ENCODE data around the gene TENM3.

Gene TENM3

DNA sequence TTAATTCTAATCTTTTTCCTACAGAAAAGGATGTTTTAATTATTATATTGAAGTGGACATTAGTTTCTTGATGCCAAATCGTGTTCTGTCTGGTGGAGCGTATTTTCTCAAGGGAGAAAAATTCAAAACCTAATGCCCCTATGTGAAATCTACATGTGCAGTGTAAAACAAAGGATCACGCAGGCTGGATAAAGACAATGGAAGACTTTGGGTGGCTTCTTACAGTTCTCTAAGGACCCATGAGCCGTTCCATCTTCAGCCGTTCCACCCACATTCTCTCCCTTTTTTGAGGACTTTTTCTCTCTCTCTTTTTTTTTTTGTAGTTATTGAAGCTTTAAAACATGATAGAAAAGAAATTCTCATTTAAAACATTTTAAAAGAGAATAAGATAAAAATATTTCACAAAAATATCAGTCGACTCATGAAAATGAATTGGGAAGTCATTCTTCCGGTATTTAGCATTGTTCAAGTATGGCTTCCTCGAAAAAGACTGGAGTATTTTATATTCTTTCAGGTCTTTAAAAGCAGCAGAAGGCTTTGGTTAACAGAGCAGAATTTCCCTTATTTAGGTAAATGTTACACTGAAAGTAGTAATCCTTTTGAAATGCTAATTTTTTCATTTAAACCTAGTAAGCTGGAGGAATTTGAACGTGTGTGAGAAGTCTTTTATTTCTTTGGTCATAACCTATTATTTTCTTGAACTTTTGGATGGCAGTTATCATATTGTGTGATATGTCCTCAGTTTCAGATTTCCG is 11.0 kb downstream of the TENM3 start:
- Histone ChIP-seq H3K4me3 (ENCODE audit: low read length) (no peak overlapping the region), H3K9me2 (replicated peaks; ENCODE audit: insufficient read depth, low read length) (no peaks in the 10 kb centered on the region), H3K27ac (ENCODE audit: low read length) (no peak overlapping the region), H3K27me3 (replicated peaks; ENCODE audit: insufficient read depth, low read length) (no peaks in the 10 kb centered on the region), H3K4me2 (ENCODE audit: low read depth, low read length) (no peak overlapping the region), H3K4me1 (ENCODE audit: low read length) (no peaks in the 10 kb centered on the region), H3F3A (ENCODE audit: insufficient read depth, low read length) (no peaks in the 10 kb centered on the region), H3K9ac (ENCODE audit: low read length) (no peak overlapping the region), H2AFZ (ENCODE audit: low read length) (no peak overlapping the region), H3K36me3 (replicated peaks; ENCODE audit: insufficient read depth, low read length) (no peaks in the 10 kb centered on the region), H4K20me1 (ENCODE audit: insufficient read depth, low read length) (no peaks in the 10 kb centered on the region), H3K79me2 (ENCODE audit: low read length) (no peaks in the 10 kb centered on the region), H3K9me3 (replicated peaks; ENCODE audit: insufficient read depth, low read length) (no peaks in the 10 kb centered on the region)
- no peak for DNase-seq
- TF ChIP-seq EZH2phosphoT487 (IDR thresholded peaks at IDR 0.05; ENCODE audit: low read length), result no peak

DNA sequence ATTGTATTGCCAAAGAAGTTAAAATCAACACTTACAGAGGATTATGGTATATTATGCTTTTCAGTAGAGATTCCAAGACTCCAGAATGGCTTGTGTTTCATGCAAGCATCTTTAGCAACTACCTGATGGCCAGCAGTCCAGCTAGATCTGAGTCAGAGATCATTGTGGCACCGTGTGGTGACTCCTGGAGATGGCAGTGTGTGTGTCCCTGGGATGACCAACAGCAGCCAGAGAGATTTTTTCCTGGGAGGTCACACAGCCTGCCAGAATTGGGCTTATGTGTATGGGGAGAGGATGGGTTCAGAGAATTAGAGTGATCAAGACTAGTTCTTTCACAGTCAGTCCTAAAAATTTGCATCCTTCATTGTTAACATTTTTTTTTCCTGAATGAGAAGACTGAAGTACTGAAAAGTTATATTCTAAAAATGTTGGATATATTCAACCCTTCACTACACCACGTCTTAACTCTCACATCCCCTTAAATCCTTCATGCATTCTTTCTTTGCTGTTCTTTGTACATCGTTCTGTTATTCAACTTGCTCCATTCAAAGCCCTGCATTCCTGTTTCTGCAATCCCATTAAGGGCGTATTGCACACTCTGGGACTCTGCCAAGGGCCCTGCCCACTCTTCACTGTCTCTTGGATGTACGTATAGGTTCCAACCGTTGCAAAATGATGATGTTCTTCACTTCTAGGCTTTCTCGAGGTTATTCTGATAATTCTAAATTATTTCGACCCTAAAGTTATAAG is 12.4 kb downstream of the TENM3 start:
- Histone ChIP-seq H3K36me3 (replicated peaks; ENCODE audit: insufficient read depth, low read length) (no peaks in the 10 kb centered on the region), H3F3A (ENCODE audit: insufficient read depth, low read length) (no peaks in the 10 kb centered on the region), H3K4me3 (ENCODE audit: low read length) (no peak overlapping the region), H3K79me2 (ENCODE audit: low read length) (no peaks in the 10 kb centered on the region), H4K20me1 (ENCODE audit: insufficient read depth, low read length) (no peaks in the 10 kb centered on the region), H3K4me2 (ENCODE audit: low read depth, low read length) (no peak overlapping the region), H3K9ac (ENCODE audit: low read length) (no peak overlapping the region), H3K4me1 (ENCODE audit: low read length) (no peaks in the 10 kb centered on the region), H3K9me3 (replicated peaks; ENCODE audit: insufficient read depth, low read length) (no peaks in the 10 kb centered on the region), H3K27ac (ENCODE audit: low read length) (no peak overlapping the region), H3K27me3 (replicated peaks; ENCODE audit: insufficient read depth, low read length) (no peaks in the 10 kb centered on the region), H3K9me2 (replicated peaks; ENCODE audit: insufficient read depth, low read length) (no peaks in the 10 kb centered on the region), H2AFZ (ENCODE audit: low read length) (no peak overlapping the region)
- DNase-seq, result no peak
- TF ChIP-seq EZH2 (optimal IDR thresholded peaks at IDR 0.05; ENCODE audit: low read depth, low read length), result no peak
- TF ChIP-seq, protein P1, sequence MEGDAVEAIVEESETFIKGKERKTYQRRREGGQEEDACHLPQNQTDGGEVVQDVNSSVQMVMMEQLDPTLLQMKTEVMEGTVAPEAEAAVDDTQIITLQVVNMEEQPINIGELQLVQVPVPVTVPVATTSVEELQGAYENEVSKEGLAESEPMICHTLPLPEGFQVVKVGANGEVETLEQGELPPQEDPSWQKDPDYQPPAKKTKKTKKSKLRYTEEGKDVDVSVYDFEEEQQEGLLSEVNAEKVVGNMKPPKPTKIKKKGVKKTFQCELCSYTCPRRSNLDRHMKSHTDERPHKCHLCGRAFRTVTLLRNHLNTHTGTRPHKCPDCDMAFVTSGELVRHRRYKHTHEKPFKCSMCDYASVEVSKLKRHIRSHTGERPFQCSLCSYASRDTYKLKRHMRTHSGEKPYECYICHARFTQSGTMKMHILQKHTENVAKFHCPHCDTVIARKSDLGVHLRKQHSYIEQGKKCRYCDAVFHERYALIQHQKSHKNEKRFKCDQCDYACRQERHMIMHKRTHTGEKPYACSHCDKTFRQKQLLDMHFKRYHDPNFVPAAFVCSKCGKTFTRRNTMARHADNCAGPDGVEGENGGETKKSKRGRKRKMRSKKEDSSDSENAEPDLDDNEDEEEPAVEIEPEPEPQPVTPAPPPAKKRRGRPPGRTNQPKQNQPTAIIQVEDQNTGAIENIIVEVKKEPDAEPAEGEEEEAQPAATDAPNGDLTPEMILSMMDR (IDR thresholded peaks at IDR 0.05; ENCODE audit: low read length), result no peak
- no peak for TF ChIP-seq EZH2phosphoT487 (IDR thresholded peaks at IDR 0.05; ENCODE audit: low read length)

DNA sequence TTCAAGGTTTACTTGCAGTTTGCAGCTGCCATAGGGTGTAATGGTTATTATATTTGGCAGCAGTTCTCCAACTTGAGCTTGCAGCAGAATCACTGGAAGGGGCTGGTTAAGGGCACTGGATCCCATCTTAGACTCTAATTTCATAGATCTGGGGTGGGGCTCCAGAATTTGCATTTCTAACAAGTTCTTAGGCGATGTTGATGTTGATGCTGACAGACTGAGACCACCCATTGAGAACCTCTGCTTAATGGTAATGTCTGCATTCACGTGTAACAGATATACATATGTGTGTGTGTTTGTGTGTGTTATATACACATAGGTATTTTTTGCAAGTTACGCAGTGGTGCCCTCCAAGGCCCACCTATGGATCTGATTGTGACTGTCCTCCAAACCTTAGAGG is 13.8 kb downstream of the TENM3 start:
- H3K4me1 ChIP-seq (ENCODE audit: low read length), result no peaks in the 10 kb centered on the region
- TF ChIP-seq, protein P1 (IDR thresholded peaks at IDR 0.05; ENCODE audit: low read length), result no peak
- TF ChIP-seq EZH2phosphoT487 (IDR thresholded peaks at IDR 0.05; ENCODE audit: low read length) (no peak), EZH2 (optimal IDR thresholded peaks at IDR 0.05; ENCODE audit: low read depth, low read length) (no peak)
- no peaks in the 10 kb centered on the region for H3F3A ChIP-seq (ENCODE audit: insufficient read depth, low read length)
- H3K4me2 ChIP-seq (ENCODE audit: low read depth, low read length), result no peak overlapping the region
- no peaks in the 10 kb centered on the region for H3K79me2 ChIP-seq (ENCODE audit: low read length)
- H2AFZ ChIP-seq (ENCODE audit: low read length), result no peak overlapping the region
- no peak overlapping the region for H3K4me3 ChIP-seq (ENCODE audit: low read length)
- H3K27ac ChIP-seq (ENCODE audit: low read length), result no peak overlapping the region
- no peaks in the 10 kb centered on the region for H4K20me1 ChIP-seq (ENCODE audit: insufficient read depth, low read length)
- H3K9ac ChIP-seq (ENCODE audit: low read length), result no peak overlapping the region
- H3K36me3 ChIP-seq (replicated peaks; ENCODE audit: insufficient read depth, low read length), result no peaks in the 10 kb centered on the region
- no peaks in the 10 kb centered on the region for H3K27me3 ChIP-seq (replicated peaks; ENCODE audit: insufficient read depth, low read length)
- no peak for DNase-seq
- no peaks in the 10 kb centered on the region for H3K9me2 ChIP-seq (replicated peaks; ENCODE audit: insufficient read depth, low read length)
- no peaks in the 10 kb centered on the region for H3K9me3 ChIP-seq (replicated peaks; ENCODE audit: insufficient read depth, low read length)

DNA sequence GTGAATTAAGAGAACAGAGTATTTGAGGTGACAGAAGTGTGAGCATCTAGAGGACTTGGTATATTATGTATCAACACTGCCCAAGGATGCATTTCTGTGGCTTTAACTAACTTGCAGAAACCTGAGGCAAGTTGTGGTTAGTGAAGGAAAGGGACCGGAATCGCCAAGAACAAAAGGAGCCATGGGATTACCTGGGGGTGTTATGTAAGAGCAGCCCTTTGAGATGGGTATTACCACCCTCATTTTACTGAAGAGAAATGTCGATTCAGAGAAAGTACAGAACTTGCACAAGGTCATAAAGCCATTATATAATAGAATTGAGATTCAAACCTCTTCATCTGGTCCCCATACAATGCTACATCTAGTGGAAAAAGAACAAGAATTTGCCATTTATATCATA is 14.3 kb downstream of the TENM3 start:
- Histone ChIP-seq H3K9me3 (replicated peaks; ENCODE audit: insufficient read depth, low read length) (no peaks in the 10 kb centered on the region), H3K79me2 (ENCODE audit: low read length) (no peaks in the 10 kb centered on the region), H3K9ac (ENCODE audit: low read length) (no peak overlapping the region), H3K4me1 (ENCODE audit: low read length) (no peaks in the 10 kb centered on the region), H3K27me3 (replicated peaks; ENCODE audit: insufficient read depth, low read length) (no peaks in the 10 kb centered on the region), H3K4me2 (ENCODE audit: low read depth, low read length) (no peak overlapping the region), H3K27ac (ENCODE audit: low read length) (no peak overlapping the region), H3K4me3 (ENCODE audit: low read length) (no peak overlapping the region), H3F3A (ENCODE audit: insufficient read depth, low read length) (no peaks in the 10 kb centered on the region), H3K9me2 (replicated peaks; ENCODE audit: insufficient read depth, low read length) (no peaks in the 10 kb centered on the region), H2AFZ (ENCODE audit: low read length) (no peak overlapping the region), H3K36me3 (replicated peaks; ENCODE audit: insufficient read depth, low read length) (no peaks in the 10 kb centered on the region), H4K20me1 (ENCODE audit: insufficient read depth, low read length) (no peaks in the 10 kb centered on the region)
- TF ChIP-seq EZH2 (optimal IDR thresholded peaks at IDR 0.05; ENCODE audit: low read depth, low read length) (no peak), EZH2phosphoT487 (IDR thresholded peaks at IDR 0.05; ENCODE audit: low read length) (no peak)
- TF ChIP-seq, protein P1 (IDR thresholded peaks at IDR 0.05; ENCODE audit: low read length), result no peak
- DNase-seq, result no peak

Measured in MM.1S (cell line).